Measurements from ENCODE around the gene LAMB1.
"Not testable (repeated sequence)": the region's sequence is repeated elsewhere in the genome, so short reads cannot be mapped to it uniquely, and the experiment has no call there.

LAMB1 gene

DNA sequence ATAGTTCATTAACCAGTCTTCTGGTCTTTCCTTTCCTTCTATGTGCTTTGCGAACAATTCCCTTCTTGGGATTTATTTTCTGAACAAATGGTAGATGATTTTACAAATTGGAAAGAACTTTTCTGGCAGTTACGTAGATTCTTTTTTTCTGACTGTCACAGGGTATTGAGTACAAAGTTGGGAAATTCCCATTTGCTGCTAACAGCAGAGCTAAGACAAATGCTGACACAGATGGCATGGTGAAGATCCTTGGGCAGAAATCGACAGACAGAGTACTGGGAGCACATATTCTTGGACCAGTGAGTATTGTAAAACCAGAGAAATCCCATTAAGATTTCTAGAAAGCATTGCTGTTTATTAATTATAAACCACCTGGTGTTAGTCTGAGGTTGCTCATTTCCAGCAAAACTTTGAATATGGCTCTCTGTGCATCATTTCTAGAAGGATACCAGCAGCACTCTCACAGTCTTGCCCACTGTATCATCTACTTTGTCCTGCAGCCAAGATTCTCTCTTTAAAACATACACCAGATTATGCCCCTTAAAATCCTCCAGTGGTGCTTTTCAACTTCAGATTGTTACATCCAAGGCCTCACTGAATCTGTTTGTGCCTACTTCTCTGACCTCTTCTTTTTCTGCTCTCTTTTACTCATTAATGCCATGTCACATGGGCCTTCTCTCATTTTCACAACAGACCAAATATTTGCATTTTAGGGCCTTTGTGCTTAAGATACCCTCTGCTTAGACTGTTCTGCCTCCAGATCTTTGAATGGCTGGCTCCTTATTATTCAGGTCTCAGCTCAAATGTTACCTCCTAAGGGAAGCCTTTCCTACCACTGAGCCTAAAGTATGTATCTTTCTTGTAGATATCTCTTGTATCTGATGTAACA, 85.0 kb downstream of the LAMB1 start:
- no peak for DNase-seq (ENCODE audit: low spot score)

DNA sequence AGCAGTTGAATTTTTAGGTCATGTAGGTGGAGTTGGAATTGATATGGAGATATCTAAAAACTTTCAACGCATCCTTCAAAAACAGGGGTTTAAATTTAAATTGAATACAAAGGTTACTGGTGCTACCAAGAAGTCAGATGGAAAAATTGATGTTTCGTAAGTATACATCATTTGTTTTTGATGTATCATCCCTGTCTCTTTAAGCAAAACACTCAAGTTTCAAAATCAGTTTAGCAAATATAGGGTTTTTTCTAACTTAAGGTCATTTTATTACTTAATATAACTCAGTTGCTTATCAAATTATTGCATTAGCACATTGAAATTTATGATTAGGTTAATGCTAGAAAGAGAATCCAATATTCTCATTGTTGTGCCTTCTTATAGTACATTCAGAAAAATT, 87.4 kb downstream of the LAMB1 start:
- no peak for DNase-seq (ENCODE audit: low spot score)

DNA sequence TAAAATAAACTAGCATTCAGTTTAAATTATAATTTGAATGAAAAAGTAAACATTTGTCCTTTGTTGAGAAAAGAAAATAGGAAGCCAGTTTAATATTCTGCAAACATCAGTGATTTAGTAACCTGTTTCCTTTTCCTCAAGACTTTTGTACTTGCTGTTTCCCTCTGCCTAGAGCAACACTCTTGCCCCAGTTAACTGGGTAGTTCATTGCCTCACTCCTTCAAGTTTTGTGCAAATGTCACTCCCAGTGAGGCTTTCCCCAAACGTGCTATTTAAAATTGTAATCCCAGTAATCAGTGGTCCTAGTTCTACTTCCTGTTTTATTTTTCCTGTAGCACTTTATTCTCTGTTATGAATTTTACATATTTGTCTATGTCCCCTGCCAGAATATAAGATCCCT, 88.1 kb downstream of the LAMB1 start:
- no peak for DNase-seq (ENCODE audit: low spot score)

DNA sequence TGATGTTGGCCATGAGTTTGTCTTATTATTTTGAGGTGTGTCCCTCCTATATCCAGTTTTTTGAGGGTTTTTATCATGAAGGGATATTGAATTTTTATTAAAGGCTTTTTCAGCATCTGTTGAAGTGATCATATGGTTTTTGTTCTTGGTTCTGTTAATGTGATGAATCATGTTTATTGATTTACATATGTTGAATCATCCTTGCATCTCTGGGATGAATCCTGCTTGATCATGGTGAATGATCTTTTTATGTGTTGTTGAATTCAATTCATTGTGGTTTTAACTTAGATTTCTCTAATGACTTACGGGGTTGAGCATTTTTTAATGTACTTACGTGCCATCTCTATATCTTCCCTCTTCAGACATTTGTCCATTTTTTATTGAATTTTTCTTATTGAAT, 89.1 kb downstream of the LAMB1 start:
- no peak for DNase-seq (ENCODE audit: low spot score)

DNA sequence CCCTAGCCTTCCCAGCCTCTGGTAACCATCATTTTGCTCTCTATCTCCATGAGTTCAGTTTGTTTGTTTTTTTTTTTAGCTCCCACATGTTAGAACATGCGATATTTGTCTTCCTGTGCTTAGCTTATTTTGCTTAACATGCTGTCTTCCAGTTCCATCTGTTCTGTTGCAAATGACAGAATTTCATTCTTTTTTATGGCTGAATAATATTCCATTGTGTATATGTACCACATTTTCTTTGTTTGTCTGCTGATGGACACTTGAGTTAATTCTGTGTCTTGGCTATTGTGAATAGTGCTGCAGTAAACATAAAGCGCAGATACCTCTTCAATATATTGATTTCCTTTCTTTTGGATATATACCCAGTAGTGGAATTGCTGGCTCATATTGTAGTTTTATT, 91.0 kb downstream of the LAMB1 start:
- no peak for DNase-seq (ENCODE audit: low spot score)

DNA sequence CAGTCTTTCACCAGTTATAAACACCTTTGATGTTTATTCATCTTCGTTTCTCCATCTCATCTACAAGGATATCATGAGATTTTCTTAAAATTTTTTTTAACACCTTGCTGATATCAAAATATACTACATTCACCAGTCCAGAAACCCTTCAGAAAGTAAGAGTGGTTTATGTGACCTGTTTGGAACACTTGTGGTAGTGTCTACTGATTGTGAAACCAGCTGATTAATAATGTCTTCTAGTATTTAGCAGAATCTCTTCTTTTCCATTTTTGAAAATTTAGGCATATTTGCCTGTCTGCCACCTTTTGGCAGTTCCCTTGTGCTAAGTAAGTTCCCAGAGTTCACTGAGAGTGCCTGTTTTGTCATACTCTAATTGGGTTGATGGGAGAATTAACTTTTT, 93.5 kb downstream of the LAMB1 start:
- no peak for DNase-seq (ENCODE audit: low spot score)

DNA sequence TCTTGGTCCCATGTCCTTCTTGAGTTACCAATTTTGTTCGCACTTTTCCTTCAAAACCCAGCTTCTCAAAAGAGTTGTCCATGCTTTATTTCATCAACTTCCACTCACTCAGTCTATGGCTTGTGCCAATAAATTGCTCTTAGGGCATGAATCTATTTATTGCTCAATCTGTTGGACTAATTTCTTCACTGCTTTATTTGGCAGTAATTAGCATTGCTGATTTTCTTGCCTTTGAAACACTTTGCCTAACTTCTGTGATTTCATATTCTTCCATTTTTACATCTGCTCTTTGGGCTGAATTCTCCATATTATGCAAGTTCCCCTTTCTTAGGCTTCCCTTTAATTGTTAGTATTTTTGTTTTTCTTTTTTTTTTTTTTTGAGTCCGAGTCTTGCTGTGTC, 95.2 kb downstream of the LAMB1 start:
- DNase-seq (ENCODE audit: low spot score) = no peak

DNA sequence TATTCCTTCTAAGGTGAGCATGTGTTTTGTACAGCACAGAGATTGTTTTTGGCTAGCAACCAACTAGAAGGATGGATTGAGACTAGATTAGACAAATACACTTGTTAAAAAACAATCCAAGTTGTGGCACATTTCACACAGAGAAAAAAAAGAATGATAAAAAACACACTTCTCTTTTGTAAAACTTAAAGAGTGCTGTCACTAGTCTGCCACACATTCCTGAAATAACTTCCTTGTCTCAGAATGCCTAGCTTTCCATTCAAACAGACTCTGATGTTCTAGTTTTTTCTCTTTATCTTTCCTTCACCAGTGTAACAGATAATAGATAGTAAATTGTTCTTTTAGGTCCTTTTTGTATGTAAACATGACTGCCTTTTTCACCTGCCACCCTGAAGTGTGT, 100.6 kb downstream of the LAMB1 start:
- DNase-seq (ENCODE audit: low spot score) = no peak

DNA sequence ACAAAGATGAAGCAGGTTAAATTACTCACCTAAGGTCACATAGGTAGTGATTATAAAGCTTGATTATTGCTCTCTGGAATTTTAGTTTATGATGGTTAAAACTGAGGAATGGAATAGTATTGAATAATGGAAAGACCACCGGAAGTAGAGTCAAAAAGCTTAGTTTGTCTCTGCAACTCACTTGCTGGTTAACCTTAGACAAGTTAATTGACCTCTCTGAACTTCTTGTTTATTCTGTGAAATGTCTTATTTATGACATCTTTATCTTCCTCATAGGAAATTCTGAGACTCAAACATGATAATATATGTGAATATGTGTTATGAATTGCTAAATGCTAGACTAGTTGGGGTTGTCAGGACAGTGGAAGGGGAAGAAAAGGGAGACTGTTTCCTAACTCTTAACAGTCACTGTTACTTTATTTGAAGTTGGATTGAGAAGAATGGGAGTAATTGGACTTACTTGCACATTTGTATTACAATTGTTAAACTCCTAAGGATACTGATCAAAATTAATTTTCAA, 102.4 kb downstream of the LAMB1 start:
- DNase-seq (ENCODE audit: low spot score) = no peak

DNA sequence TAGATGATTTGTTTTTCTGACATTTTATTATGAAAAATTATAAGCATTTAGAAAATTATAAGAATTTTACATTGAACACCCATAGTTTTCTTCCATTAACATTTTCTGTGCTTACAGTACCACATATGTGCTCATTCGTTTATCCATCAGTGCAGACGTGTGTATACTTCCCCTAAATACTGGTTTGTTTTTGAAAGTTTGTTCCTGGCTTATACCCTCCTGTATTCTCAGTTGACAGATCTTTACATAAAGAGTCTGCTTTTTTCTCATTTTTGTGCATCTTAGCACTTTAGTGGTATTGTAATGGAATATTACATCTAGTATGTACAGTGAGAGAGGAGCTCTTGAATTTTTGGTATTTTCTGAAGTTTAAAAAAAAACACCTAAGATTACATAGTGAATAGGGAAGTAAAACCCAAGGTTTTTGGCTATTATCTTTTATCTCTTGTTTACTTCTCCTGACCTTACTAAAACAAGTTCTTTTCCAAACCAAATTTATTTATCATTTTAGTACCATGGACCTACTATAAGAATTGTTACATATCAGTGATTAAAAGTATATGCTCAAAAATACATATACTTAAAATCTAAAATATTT, 103.9 kb downstream of the LAMB1 start:
- no peak for DNase-seq (ENCODE audit: low spot score)

DNA sequence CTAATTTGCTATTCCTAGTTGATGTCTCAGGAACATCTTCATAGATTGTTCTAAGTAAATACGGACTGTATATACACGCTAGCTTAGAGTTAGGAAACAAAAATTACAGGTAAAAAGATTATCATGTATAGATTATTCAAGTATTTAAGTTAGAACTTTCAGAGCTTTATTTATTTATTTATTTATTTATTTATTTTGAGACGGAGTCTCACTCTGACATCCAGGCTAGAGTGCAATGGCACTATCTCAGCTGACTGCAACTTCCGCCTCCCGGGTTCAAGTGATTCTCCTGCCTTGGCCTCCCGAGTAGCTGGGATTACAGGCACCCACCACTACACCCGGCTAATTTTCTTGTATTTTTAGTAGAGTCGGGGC, 110.6 kb downstream of the LAMB1 start:
- DNase-seq (ENCODE audit: low spot score) = not testable (repeated sequence)

DNA sequence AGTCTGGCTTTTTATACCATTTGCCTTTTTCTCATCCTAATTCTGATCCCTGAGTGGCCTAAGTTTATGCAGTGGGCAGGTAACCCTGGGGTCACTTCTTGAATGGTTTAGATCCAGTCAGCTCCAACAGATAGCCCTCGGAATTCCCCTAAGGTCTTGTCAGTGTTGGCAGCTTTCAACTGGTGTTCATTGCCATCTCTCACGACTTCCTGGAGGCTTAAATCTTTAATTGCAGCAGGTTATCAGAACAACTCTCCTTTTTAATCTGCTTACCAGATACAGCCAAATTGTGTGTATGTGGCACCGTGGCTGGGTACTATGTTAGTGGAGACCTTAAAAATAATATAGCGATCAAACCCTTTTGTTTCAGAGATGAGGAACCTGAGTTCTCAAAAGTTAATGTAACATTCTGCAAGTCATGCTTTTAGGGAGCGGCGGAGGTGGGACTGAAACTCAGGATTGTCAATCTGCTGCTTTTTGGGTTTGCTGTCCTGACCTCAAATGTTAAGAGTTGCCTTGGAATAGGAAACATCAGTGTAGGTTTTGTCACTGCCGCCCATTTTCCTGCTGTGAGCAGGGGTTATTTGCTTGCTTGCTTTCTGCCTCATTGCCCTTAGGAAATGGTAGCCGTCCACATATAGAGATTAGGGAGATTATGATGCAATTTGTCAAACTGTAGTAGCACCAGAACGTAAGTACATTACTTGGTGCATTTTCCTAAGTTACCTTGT, 111.2 kb downstream of the LAMB1 start:
- DNase-seq (ENCODE audit: low spot score) = peak; percentile 37

DNA sequence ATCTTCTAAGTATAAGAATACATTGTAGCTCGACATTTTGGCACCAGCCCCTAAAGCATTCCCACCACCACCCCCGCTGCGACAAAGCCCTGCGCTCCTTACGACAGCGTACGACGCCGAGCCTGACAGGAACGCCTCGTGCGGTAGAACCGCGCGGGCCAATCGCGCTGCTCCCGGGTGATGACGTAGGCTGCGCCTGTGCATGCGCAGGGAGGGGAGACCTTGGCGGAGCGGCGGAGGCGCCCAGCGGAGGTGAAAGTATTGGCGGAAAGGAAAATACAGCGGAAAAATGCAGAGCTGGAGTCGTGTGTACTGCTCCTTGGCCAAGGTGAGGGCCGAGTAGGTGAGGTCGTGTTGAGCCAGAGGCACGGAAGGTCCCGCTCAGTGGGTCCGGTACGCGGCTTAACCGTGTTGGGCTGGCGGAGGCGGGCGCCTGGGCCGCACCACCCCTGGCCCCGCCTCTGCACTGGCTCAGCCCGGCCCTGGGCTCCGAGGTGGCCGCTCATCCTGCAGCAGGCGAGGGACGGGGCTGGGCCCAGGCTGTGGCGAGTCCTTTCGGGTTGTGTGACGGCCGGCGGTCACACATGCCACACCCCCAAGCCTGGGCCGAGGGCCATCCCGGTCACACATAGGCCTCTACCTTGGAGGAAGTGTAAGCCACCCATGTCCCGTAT, 111.9 kb downstream of the LAMB1 start, which contains the start of gene DLD:
Gene DLD, plus strand, starts transcription at position 222 of the 674 bp plus-strand sequence. Its CDS starts 68 bp downstream, at position 290.
- DNase-seq (ENCODE audit: low spot score) = peak; percentile 90

DNA sequence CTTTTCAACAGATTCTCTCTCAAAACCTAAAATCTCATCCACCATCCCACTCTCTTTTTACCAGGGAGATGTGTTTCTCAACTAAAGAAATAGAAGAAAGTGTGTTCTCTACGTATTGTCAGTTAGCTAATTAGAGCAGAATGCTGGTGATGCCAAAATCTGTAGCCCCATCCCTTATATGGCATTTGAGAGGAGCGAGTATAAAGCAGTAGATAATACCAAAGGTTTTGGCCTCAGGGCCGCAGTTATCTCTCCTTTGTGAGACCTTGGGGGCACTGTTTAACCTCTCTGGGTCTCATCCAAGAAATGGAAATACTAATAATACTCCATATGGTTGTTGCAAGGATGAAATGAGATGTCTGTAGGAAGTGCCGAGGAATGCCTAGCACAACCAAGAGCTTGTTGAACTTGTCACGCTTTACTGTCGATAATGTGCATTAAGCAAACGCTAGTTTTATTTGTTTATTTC, 112.4 kb downstream of the LAMB1 start:
- DNase-seq (ENCODE audit: low spot score) = peak; percentile 6

DNA sequence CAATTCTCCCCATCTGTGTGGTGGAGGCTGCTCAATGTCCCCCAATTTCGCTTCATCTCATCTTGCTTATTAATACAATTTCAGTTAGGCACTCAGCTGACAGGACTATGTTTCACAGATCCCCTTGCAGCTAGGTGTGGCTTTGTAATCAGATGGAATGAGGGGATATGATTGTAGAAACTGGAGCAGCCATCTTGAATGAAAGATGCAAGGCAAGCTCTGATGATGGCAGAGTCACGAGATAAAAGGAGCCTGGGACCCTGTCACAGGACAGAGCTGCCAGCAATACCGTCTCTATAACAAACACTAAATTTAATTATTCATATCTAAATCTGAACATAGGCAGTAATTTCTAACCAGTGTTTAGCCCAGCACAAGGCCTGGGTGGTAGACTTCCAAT, 113.0 kb downstream of the LAMB1 start:
- DNase-seq (ENCODE audit: low spot score) = no peak

DNA sequence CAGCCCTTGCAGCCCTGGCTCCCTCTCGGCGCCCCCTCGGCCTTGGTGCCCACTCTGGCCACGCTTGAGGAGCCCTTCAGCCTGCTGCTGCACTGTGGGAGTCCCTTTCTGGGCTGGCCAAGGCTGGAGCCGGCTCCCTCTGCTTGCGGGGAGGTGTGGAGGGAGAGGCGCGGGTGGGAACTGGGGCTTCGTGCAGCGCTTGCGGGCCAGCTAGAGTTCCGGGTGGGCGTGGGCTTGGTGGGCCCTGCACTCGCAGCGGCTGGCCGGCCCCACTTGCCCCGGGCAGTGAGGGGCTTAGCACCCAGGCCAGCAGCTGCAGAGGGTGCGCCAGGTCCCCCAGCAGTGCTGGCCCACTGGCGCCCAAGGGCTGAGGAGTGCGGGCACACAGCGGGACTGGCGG, 115.1 kb downstream of the LAMB1 start:
- DNase-seq (ENCODE audit: low spot score) = not testable (repeated sequence)

DNA sequence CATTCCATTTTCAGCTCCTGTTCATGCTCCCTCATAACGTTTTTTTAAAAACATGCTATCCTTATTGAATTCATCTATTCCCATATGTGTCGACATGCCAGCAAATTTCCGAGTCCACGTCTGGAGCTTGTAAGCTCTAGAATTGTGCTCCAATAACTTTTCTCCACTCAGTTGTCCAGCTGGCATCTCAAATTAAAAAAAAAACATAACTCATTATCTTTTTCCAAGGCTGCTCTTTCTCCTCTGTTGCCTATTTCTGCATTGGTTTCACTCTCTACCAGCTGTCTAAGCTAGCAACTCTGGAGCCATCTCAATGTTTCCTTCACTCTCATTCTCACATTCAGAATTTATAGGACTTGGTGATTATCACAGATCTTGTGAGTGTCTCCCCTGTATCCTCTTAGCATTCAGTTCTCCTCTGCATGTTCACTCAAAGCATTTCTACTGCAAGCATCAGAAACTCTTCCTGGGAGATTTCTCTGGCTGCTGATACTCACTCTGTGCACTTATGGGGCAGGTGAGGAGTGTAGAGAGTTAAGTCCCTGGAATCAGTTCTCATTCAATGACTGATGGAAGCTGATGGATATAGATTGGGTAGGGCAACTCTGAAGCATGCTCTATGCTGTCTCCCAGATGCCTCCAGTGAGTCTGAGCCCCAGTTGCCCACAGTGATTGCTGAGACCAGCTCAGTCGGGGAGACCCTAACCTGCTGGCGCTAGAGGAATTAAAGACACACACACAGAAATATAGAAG, 118.7 kb downstream of the LAMB1 start:
- no peak for DNase-seq (ENCODE audit: low spot score)

DNA sequence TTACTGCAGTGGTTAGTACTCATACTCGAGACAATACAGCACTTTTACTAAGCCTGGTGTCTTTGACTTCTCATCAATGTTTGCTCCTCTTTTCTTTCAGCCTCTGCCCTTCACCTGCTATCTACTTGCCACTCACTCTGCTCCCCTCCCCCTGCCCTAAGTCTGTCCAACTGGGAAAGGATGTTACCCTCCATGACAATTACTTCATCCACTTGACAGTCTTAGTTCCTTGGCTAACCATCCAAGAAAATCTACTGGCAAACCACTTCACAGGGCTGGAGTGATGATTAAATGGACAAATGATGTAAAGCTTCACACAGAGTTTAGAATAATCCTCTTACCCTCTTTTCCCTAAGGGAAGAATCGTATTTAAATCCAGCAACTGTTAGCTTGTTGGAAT, 120.2 kb downstream of the LAMB1 start:
- no peak for DNase-seq (ENCODE audit: low spot score)

DNA sequence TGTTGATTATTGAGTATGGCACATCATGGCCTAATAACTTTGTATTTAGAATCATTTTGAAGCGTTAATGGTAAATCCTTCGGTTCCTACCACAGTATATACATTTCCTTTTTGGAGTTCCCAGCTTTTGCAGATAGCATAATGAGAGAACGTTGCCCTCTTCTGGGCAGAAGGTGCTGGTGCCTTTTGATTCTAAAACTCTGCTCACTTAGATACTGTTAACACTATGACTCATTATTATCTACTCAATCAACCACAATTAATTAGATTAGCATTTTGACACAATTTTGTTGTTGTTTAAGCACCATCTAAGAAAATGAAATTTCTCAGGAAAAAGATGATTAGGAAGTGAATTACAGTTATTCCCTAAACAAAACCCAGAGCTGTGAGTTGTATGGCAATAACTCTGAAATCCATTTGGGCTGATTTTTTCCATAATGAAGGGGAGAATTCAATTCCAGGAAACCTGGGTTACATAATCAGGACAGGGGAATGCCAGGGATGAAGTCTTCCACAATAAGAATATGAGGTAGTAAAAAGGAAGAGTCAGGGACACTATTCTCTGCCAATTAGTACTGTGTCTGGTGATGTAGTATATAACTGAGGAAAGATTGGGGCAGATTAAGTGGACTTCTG, 123.4 kb downstream of the LAMB1 start:
- DNase-seq (ENCODE audit: low spot score) = peak; percentile 59

DNA sequence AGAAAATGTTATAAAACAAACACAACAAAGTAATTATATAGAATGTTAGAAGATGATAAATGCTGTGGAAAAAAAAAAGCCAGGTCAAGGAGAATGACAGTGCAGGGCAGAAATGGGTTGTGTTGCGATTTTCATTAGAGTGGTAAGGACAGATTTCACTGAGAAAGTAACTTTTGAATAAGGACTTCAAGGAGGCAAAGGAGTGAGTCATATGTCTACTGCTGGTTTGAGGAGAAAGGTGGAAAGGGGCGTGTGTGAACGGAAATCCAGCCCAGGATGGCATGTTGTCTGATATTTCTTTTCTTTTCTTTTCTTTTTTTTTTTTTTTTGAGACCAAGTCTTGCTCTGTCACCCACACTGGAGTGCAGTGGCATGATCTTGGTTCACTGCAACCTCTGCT, 124.3 kb downstream of the LAMB1 start:
- DNase-seq (ENCODE audit: low spot score) = no peak

All from CD4-positive, alpha-beta T cell treated with Interleukin-15 for 4 hours (primary cell).